PC-9 (cell line): Measurements from ENCODE around the gene FOXK1.

Source experiments
- EZH2 ChIP-seq: fragments of 200-600 bp; sonication (generic); IDR thresholded peaks from 2 replicates; pipeline ENCODE4 v1.8.0; 2017; ENCODE audit warnings: antibody characterized with exemption, low read depth
- TF ChIP-seq, protein P1 (sequence below): fragments of 200-600 bp; sonication (generic); conservative IDR thresholded peaks from 2 replicates; pipeline ENCODE4 v1.6.1; 2017; ENCODE audit warnings: mixed run types, antibody characterized with exemption, mild to moderate bottlenecking, moderate library complexity

DNA sequence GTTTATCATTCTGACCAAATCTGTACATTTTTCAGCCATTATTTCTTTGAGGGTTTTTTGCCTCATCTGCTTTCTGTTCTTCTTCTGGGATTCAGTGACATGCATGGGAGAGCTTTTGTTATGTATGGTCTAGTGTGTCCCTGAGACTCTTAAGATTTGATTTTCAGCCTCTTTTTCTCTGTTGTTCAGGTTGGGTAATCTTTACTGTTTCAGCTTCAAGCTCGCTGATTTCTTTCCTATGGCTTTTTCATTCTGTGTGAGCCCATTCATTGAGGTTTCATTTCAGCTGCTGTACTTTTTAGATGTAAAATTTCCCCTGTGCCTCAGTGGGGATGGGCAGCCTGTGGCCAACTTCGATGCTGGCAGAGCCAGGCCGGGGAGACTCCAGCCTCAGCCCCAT lies 38.1 kb downstream of the FOXK1 start:
- TF ChIP-seq, protein P1, sequence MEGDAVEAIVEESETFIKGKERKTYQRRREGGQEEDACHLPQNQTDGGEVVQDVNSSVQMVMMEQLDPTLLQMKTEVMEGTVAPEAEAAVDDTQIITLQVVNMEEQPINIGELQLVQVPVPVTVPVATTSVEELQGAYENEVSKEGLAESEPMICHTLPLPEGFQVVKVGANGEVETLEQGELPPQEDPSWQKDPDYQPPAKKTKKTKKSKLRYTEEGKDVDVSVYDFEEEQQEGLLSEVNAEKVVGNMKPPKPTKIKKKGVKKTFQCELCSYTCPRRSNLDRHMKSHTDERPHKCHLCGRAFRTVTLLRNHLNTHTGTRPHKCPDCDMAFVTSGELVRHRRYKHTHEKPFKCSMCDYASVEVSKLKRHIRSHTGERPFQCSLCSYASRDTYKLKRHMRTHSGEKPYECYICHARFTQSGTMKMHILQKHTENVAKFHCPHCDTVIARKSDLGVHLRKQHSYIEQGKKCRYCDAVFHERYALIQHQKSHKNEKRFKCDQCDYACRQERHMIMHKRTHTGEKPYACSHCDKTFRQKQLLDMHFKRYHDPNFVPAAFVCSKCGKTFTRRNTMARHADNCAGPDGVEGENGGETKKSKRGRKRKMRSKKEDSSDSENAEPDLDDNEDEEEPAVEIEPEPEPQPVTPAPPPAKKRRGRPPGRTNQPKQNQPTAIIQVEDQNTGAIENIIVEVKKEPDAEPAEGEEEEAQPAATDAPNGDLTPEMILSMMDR: no peak
- no peak for TF ChIP-seq EZH2
